Colonic mucosa (tissue), 4 donors: ENCODE measurements around the gene ISG15. TPM values are rescaled to one million over a fixed set of nuclear protein-coding genes. Genes with fewer than 3 reads are reported as not detected.
A peak's percentile ranks its signal among the peaks of the same experiment; 100 is the strongest.

Source experiments
- DNase-seq: peaks from one replicate; pipeline ENCODE4 v3.0.0-alpha.2; 2020
- H3K27ac ChIP-seq: fragments of 200-600 bp; one replicate; pipeline ENCODE4 v1.8.0; 2021
- H3K27me3 ChIP-seq: fragments of 200-600 bp; one replicate; pipeline ENCODE4 v1.8.0; 2021
- H3K36me3 ChIP-seq: fragments of 200-600 bp; one replicate; pipeline ENCODE4 v1.8.0; 2021
- H3K4me1 ChIP-seq: fragments of 200-600 bp; one replicate; pipeline ENCODE4 v1.8.0; 2021; ENCODE audit warnings: mild to moderate bottlenecking
- H3K4me3 ChIP-seq: fragments of 200-600 bp; one replicate; pipeline ENCODE4 v1.8.0; 2021
- H3K9ac ChIP-seq, 2 donors: one replicate each; pipeline ENCODE4 v1.7.0; 2013; ENCODE audit warnings: control low read depth in 2 of 2, low read depth in 2 of 2, low read length in 2 of 2
- H3K9me3 ChIP-seq: fragments of 200-600 bp; one replicate; pipeline ENCODE4 v1.8.0; 2021
- CTCF ChIP-seq: fragments of 200-600 bp; IDR thresholded peaks from one replicate; pipeline ENCODE4 v1.8.0; 2022; ENCODE audit warnings: antibody characterized with exemption, mild to moderate bottlenecking
- intact Hi-C: fragments of 100-400 bp; cut with DNase I; formaldehyde crosslinking; loops from one replicate; pipeline ENCODE4 v1.14.1; 2022
- total RNA-seq, 2 donors: library from RNA; stranded (reverse); fragmentation: NEBNext Ultra II Directional in 1 of 2; extraction: Animal tissue kit (Norgen Biotek cat#: 25700) in 1 of 2; gene quantifications; one replicate each; pipeline ENCODE4 v1.2.1, GENCODE V29; 2021
- donor health status: healthy.
- donor health status: DM: no; HTN: no; CAD: no.
- donor health status: DM: no; HTN: no; CAD: no.

The ISG15 gene
- total RNA-seq, 2 donors from 2014 or later: 21.9 to 25.2 TPM

GRCh38 chr1:966135-966703 lies 47.1 kb upstream of the ISG15 start, which contains the start of gene PLEKHN1:
PLEKHN1 (plus strand) TSS chr1:966482; CDS start chr1:966532, 50 bp downstream.
- TF ChIP-seq CTCF: no peak
- peaks cover 12% of the 10 kb centered on the region for H3K4me1 ChIP-seq
- peaks cover 24% of the 10 kb centered on the region for H3K27me3 ChIP-seq
- DNase-seq: peak; percentile 62
- H3K9ac ChIP-seq: peak within 1 kb of the TSS; percentile 51 to 65
- H3K9me3 ChIP-seq: no peaks in the 10 kb centered on the region
- intact Hi-C loops: no loop called here
- peak within 1 kb of the TSS; percentile 55 for H3K27ac ChIP-seq
- H3K36me3 ChIP-seq: no peaks in the 10 kb centered on the region
- peak within 1 kb of the TSS; percentile 47 for H3K4me3 ChIP-seq

GRCh38 chr1:966704-967300 lies 46.5 kb upstream of the ISG15 start:
- intact Hi-C loops: no loop called here
- no peaks in the 10 kb centered on the region for H3K9me3 ChIP-seq
- H3K9ac ChIP-seq: peak overlapping the region; percentile 51 to 65
- no peaks in the 10 kb centered on the region for H3K36me3 ChIP-seq
- peak overlapping the region; percentile 47 for H3K4me3 ChIP-seq
- DNase-seq: peak; percentile 86
- TF ChIP-seq CTCF: no peak
- H3K27me3 ChIP-seq: peaks cover 30% of the 10 kb centered on the region
- H3K27ac ChIP-seq: peak overlapping the region; percentile 55
- peaks cover 12% of the 10 kb centered on the region for H3K4me1 ChIP-seq

- Histone ChIP-seq H3K4me1 (peaks cover 12% of the 10 kb centered on the region), H3K9me3 (no peaks in the 10 kb centered on the region), H3K27me3 (peaks cover 31% of the 10 kb centered on the region), H3K36me3 (no peaks in the 10 kb centered on the region), H3K9ac (no peak overlapping the region), H3K27ac (no peak overlapping the region), H3K4me3 (peak overlapping the region; percentile 47)
- intact Hi-C loops: no loop called here
- TF ChIP-seq CTCF: no peak
- no peak for DNase-seq
Measured at GRCh38 chr1:967466-968343, 45.6 kb upstream of the ISG15 start.

- Histone ChIP-seq H3K9me3 (no peaks in the 10 kb centered on the region), H3K4me1 (peaks cover 12% of the 10 kb centered on the region), H3K27me3 (peaks cover 36% of the 10 kb centered on the region), H3K9ac (no peak overlapping the region), H3K36me3 (no peaks in the 10 kb centered on the region), H3K27ac (no peak overlapping the region), H3K4me3 (no peak overlapping the region)
- no peak for DNase-seq
- intact Hi-C loops: no loop called here
- TF ChIP-seq CTCF: no peak
Measured at GRCh38 chr1:969260-969855, 43.9 kb upstream of the ISG15 start.

GRCh38 chr1:970242-970972 lies 42.9 kb upstream of the ISG15 start:
- Histone ChIP-seq H3K4me3 (no peak overlapping the region), H3K27me3 (peaks cover 36% of the 10 kb centered on the region), H3K9me3 (no peaks in the 10 kb centered on the region), H3K27ac (no peak overlapping the region), H3K36me3 (no peaks in the 10 kb centered on the region), H3K4me1 (peaks cover 12% of the 10 kb centered on the region), H3K9ac (no peak overlapping the region)
- no peak for DNase-seq
- no peak for TF ChIP-seq CTCF
- intact Hi-C loops: no loop called here
